NCI-H524 (cell line): ENCODE data around the gene TPT1.
"Not testable (repeated sequence)": the region's sequence is repeated elsewhere in the genome, so short reads cannot be mapped to it uniquely, and the experiment has no call there.

ENCODE experiments used
- DNase-seq, 2 experiments: peaks; one replicate each; lab custom pipeline; 2025; lab: John Stamatoyannopoulos, UW

TPT1 gene

GRCh38 chr13:45341034-45341798 is at the start of gene TPT1:
TSS of gene TPT1 (minus strand) at chr13:45341183. CDS start at chr13:45341069, 114 bp downstream.
- peak; percentile 95 to 97 for DNase-seq

DNA sequence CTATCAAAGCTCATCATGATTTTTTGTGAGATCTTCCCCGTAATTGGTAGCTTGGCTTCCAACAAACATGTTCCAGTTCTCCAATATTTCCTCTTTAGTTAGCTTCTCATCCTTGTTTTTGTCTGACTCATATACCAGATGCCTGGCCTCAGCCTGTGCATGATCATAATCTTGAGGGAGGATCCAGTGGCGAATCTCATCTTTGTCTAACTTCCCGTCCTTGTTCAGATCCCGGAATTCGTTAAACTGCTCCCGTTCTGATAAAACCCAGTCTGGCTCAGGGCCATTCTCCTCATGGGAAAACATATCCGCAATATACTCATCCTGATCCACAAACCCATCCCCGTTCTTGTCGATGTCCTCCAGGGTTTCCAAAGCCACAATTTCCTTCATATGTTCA is 49.4 kb upstream of the TPT1 start:
- not testable (repeated sequence) for DNase-seq

- no peak for DNase-seq
Observed at GRCh38 chr13:45388664-45389063, 47.7 kb upstream of the TPT1 start.

- DNase-seq = not testable (repeated sequence)
Observed at GRCh38 chr13:45386892-45387575, 46.1 kb upstream of the TPT1 start.

DNA sequence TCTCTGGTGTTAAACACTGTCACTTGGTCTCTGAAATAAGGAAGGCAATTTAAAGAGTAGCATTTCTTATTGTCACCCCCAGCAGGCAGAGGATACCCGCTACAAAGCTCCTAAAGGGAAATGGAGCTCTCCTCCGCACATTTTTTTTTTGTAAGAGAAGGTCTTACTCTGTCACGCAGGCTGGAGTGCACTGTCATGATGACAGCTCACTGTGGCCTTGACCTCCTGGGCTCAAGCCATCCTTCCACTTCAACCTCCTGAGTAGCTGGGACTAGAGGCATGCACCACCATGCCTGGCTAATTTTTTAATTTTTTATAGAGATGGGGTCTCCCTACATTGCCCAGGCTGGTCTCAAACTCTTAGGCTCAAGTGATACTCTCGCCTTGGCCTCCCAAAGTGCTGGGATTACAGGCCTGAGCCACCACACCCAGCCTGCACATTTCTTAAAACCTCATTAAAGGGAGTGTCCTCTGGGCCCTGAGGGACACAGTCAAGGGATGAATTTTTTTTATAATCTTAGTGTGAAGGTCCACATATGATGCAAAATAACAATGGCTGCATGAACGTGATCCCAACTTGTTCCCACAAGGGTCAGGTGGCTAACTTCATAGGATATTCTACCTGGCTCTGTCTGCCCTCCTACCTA is 45.0 kb upstream of the TPT1 start:
- no peak for DNase-seq

DNA sequence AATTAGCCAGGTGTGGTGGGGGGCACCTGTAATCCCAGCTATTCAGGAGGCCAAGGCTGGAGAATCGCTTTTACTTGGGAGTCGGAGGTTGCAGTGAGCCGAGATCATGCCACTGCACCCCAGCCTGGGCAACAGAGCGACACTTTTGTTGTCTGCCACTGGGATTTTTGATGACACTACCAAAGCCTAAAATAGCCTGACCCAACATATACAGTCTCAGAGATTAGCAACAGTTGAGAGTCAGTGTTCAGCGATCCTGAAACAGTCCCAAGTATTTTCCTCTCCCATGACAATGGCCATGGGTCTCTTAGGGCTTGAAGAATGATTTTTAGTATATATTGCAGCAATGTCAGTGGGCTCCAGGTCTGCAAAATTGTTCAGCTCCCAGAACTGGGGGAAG is 44.3 kb upstream of the TPT1 start:
- DNase-seq = no peak

DNA sequence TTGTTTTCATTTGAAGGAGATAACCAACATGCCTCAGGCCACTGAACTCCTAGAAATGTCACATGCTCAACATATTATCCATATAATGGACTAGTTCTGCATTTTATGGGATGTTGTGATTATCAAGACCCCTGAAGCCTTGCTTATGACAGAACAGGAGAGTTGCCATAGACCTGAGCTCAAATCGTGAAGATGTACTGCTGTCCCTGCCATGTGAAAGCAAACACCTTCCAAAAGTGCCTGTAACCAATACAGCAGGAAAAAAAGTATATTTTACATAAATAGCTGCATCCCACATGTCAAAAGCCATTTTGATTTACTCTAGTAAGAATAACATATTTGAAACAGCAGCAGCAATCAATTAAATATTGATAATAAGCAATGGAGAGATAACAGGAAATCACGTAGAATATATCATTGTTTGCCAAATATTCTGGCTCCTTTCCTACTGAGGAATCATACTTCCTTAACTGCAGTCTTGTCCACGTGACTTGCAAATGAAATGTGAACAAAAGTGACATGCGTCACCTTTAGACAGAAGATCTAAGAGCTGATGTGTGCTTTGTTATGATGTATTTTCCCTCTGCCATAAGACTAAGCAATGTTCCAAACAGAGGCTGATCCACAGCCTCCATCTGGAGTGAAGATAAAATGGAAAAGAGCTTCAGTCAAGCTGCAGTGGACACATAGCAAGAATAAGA is 43.6 kb upstream of the TPT1 start:
- no peak for DNase-seq

- DNase-seq = not testable (repeated sequence)
Observed at GRCh38 chr13:45382739-45383138, 41.8 kb upstream of the TPT1 start.

GRCh38 chr13:45381196-45381595 is 40.2 kb upstream of the TPT1 start:
- DNase-seq = no peak

- DNase-seq = not testable (repeated sequence)
Observed at GRCh38 chr13:45380708-45381107, 39.7 kb upstream of the TPT1 start.

DNA sequence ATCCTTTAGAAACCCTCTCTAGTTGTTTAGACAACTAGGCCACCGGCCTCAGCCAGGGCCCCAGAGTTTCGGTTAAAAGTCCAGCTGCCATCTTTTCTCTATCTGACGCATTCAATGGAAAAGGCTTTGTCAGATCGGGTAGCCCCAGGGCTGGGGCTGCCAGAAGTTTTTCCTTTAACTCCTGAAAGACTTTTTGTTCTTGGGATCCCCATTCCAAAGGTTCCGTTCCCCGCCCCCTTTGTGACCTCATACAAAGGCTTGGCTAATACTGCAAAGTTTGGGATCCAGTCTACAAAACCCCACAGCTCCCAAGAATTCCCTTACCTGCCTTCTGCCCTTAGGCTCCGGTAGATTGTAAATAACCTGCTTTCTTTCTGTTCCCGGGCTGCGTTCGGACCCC is 38.5 kb upstream of the TPT1 start:
- DNase-seq = not testable (repeated sequence)

DNA sequence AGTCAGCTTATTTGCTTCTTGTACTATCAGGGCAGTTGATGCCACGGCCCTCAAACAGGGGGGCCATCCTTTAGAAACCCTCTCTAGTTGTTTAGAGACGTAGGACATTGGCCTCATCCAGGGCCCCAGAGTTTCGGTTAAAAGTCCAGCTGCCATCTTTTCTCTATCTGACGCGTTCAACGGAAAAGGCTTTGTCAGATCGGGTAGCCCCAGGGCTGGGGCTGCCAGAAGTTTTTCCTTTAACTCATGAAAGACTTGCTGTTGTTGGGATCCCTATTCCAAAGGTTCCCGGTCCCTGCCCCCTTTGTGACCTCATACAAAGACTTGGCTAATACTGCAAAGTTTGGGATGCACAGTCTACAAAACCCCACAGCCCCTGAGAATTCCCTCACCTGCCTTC is 37.8 kb upstream of the TPT1 start:
- DNase-seq = not testable (repeated sequence)

- not testable (repeated sequence) for DNase-seq
Observed at GRCh38 chr13:45377314-45377713, 36.3 kb upstream of the TPT1 start.

- not testable (repeated sequence) for DNase-seq
Observed at GRCh38 chr13:45376651-45377050, 35.7 kb upstream of the TPT1 start.

DNA sequence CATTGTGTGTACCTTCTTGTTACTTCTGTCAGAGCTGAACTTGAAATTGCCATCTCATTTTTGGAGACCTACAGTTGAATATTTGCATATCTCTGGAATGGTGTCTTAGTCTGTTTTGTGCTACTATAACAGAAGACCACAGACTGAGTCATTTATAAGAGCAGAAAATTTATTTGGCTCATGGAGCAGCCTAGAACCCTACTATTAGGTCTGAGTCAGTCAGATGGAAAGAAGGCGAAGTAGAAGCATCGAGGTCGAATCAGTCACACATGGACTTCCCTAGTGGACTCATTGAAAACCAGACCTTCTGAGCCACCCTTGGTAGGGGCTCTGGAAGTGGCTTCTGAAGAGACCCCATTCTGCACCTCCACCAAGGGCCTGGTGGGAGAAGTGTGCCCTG is 33.9 kb upstream of the TPT1 start:
- no peak for DNase-seq

DNA sequence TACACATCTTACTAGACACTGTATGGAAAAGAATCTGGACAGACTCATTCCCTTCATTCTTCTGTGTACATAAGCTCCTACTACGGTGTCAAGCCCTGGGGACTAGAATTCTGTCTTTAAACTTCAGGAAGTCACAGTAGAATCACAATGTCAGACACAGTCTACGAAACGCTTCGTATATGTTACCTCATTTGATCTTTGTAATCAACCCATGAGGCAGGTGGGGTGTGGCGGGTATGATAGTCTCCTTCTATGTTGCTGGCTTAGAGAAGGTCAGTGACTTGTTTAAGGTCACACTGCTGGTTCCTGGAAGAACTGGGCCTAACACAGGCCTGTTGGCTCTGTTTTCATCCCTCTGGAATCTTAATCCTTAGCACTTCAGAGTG is 32.2 kb upstream of the TPT1 start:
- peak in 1 of 2 experiments; percentile 39 for DNase-seq

- peak; percentile 90 to 95 for DNase-seq
Observed at GRCh38 chr13:45372189-45373161, 31.5 kb upstream of the TPT1 start.

GRCh38 chr13:45370922-45371406 is 30.0 kb upstream of the TPT1 start:
- DNase-seq = no peak

- no peak for DNase-seq
Observed at GRCh38 chr13:45369116-45369515, 28.1 kb upstream of the TPT1 start.

- no peak for DNase-seq
Observed at GRCh38 chr13:45368571-45368970, 27.6 kb upstream of the TPT1 start.

DNA sequence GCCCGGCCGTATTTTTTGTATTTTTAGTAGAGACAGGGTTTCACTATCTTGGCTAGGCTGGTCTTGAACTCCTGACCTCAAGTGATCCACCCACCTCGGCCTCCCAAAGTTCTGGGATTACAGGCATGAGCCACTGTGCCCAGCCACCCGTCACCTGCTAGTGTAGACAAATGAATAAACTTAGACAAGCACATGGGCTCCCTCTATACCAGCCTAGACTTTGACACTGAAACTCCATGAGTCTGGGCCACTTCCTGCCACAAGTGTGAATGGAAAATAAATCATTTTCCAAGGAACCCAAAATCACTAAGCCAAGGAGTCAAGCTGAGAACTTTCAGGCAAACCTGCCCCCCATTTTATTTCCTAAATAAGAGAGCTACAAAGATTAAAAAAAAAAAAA is 27.0 kb upstream of the TPT1 start:
- DNase-seq = no peak
